ENCODE results near the gene FREM2.

DNA sequence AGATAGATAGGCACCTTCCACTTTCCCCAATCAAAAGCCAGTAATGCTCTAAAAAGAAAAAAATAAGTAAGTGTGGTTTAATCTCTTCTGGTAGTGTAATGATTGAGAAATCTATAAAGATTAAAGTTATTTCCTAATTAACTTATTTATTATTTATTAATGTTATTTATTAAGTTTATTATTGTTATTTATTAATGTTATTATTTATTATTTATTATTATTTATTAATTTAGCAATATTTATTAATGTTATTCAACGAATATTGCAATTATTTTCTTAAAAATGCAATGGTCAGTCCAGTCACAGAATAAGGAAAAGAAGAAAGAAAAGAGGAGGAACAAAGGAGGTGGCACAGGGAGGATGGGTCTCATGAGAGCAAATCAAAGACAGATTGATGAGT is 100.7 kb downstream of the FREM2 start:
- TF ChIP-seq, protein P1, sequence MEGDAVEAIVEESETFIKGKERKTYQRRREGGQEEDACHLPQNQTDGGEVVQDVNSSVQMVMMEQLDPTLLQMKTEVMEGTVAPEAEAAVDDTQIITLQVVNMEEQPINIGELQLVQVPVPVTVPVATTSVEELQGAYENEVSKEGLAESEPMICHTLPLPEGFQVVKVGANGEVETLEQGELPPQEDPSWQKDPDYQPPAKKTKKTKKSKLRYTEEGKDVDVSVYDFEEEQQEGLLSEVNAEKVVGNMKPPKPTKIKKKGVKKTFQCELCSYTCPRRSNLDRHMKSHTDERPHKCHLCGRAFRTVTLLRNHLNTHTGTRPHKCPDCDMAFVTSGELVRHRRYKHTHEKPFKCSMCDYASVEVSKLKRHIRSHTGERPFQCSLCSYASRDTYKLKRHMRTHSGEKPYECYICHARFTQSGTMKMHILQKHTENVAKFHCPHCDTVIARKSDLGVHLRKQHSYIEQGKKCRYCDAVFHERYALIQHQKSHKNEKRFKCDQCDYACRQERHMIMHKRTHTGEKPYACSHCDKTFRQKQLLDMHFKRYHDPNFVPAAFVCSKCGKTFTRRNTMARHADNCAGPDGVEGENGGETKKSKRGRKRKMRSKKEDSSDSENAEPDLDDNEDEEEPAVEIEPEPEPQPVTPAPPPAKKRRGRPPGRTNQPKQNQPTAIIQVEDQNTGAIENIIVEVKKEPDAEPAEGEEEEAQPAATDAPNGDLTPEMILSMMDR (IDR thresholded peaks at IDR 0.05; ENCODE audit: extremely low read depth in 1 of 2, insufficient read depth in 1 of 2, low read depth in 1 of 2, low read length in 2 of 2): no peak
- TF ChIP-seq, protein P2, sequence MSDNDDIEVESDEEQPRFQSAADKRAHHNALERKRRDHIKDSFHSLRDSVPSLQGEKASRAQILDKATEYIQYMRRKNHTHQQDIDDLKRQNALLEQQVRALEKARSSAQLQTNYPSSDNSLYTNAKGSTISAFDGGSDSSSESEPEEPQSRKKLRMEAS (IDR thresholded peaks at IDR 0.05; ENCODE audit: insufficient read depth, insufficient read length): no peak
- TF ChIP-seq EZH2 (IDR thresholded peaks at IDR 0.05; ENCODE audit: borderline replicate concordance, low read depth, low read length, severe bottlenecking) (no peak), POLR2A (IDR thresholded peaks at IDR 0.05; ENCODE audit: low read depth, low read length) (no peak), POLR2AphosphoS5 (IDR thresholded peaks at IDR 0.05; ENCODE audit: insufficient read depth, low read depth, low read length) (no peak), MYC (IDR thresholded peaks at IDR 0.05; ENCODE audit: low read depth, low read length) (no peak), JUN (IDR thresholded peaks at IDR 0.05; ENCODE audit: borderline replicate concordance, insufficient read depth, insufficient read length, low read depth) (no peak)

All from endothelial cell of umbilical vein (primary cell).